IMR-90 (cell line): Measurements from ENCODE around the gene ZNF398. TPM values are rescaled to one million over a fixed set of nuclear protein-coding genes. Genes with fewer than 3 reads are reported as not detected.

Source experiments
- ATAC-seq: fragments of 200-7000 bp; cut with Tn5 transposase; 2 replicates; pipeline ENCODE4 v1.9.1; 2020; ENCODE audit warnings: low read depth, mild to moderate bottlenecking, moderate library complexity
- BruUV-seq: library from RNA; stranded (reverse); fragments of 400-500 nt; replicated peaks from 2 replicates; lab custom pipeline; 2021; lab: Mats Ljungman, UMichigan
- CTCF ChIA-PET: fragments of 300-600 bp; formaldehyde crosslinking; extraction: SDS; loops from one replicate; lab custom pipeline; 2021; ENCODE audit warnings: antibody characterized with exemption; lab: Yijun Ruan, JAX
- POLR2A ChIA-PET: fragments of 300-600 bp; sonication (Branson Sonifier 250); formaldehyde crosslinking; loops from one replicate; lab custom pipeline; 2022; ENCODE audit warnings: antibody characterized with exemption; ENCODE audit not compliant: unreplicated experiment; lab: Charles Lee
- DNase-seq: peaks from one replicate; pipeline ENCODE4 v3.0.0; 2013
- H2AFZ ChIP-seq: replicated peaks from 2 replicates; pipeline ENCODE3; 2013; ENCODE audit warnings: low read length, mild to moderate bottlenecking; ENCODE audit not compliant: poor library complexity
- H2AK5ac ChIP-seq: 2 replicates; pipeline ENCODE4 v1.6.1; 2013; ENCODE audit warnings: low read depth, low read length, inconsistent platforms
- H2AK9ac ChIP-seq: replicated peaks from 2 replicates; pipeline ENCODE3; 2013; ENCODE audit warnings: mild to moderate bottlenecking, low read depth, low read length, moderate library complexity; ENCODE audit not compliant: poor library complexity
- H2BK120ac ChIP-seq: 2 replicates; pipeline ENCODE4 v1.6.1; 2013; ENCODE audit warnings: low read depth, low read length, inconsistent platforms
- H2BK15ac ChIP-seq: 3 replicates; pipeline ENCODE4 v1.6.1; 2013; ENCODE audit warnings: low read depth, low read length, inconsistent platforms
- H2BK20ac ChIP-seq: 2 replicates; pipeline ENCODE4 v1.6.1; 2013; ENCODE audit warnings: low read depth, mild to moderate bottlenecking, inconsistent platforms, low read length, moderate library complexity
- H2BK5ac ChIP-seq: 2 replicates; pipeline ENCODE4 v1.6.1; 2013; ENCODE audit warnings: mild to moderate bottlenecking, low read depth, low read length, inconsistent platforms; ENCODE audit not compliant: poor library complexity, severe bottlenecking
- H3K14ac ChIP-seq: replicated peaks from 2 replicates; pipeline ENCODE4 v1.6.1; 2013; ENCODE audit warnings: low read depth, low read length, inconsistent platforms
- H3K18ac ChIP-seq: 2 replicates; pipeline ENCODE4 v1.6.1; 2013; ENCODE audit warnings: low read depth, low read length, control low read depth
- H3K23ac ChIP-seq: 2 replicates; pipeline ENCODE4 v1.6.1; 2013; ENCODE audit warnings: low read depth, low read length, inconsistent platforms
- H3K27ac ChIP-seq: 2 replicates; pipeline ENCODE4 v1.5.1; 2013; ENCODE audit warnings: mild to moderate bottlenecking, control low read depth, low read length; ENCODE audit not compliant: insufficient read depth
- H3K27me3 ChIP-seq: 2 replicates; pipeline ENCODE4 v1.6.1; 2013; ENCODE audit warnings: low read length; ENCODE audit not compliant: control insufficient read depth, insufficient read depth
- H3K36me3 ChIP-seq: 2 replicates; pipeline ENCODE4 v1.6.1; 2013; ENCODE audit warnings: low read length, mixed read lengths; ENCODE audit not compliant: control insufficient read depth, insufficient read depth
- H3K4ac ChIP-seq: 2 replicates; pipeline ENCODE4 v1.6.1; 2013; ENCODE audit warnings: low read depth, low read length, inconsistent platforms
- H3K4me1 ChIP-seq: 2 replicates; pipeline ENCODE4 v1.6.1; 2013; ENCODE audit warnings: low read length, mixed read lengths; ENCODE audit not compliant: control insufficient read depth, insufficient read depth
- H3K4me2 ChIP-seq: 2 replicates; pipeline ENCODE4 v1.6.1; 2013; ENCODE audit warnings: low read depth, mild to moderate bottlenecking, control low read depth, low read length, moderate library complexity
- H3K4me3 ChIP-seq: 2 replicates; pipeline ENCODE4 v1.5.1; 2013; ENCODE audit warnings: low read depth, mild to moderate bottlenecking, control low read depth, low read length, moderate library complexity; ENCODE audit not compliant: insufficient read depth
- H3K56ac ChIP-seq: 2 replicates; pipeline ENCODE4 v1.6.1; 2013; ENCODE audit warnings: low read length, inconsistent platforms; ENCODE audit not compliant: insufficient read depth; ENCODE audit errors: extremely low read depth
- H3K79me1 ChIP-seq, 2 experiments: 2 replicates each; pipeline ENCODE4 v1.6.1; 2013; ENCODE audit warnings: low read length in 2 of 2, inconsistent platforms in 1 of 2, low read depth in 1 of 2
- H3K9ac ChIP-seq: 2 replicates; pipeline ENCODE4 v1.6.1; 2013; ENCODE audit warnings: low read depth, low read length, control low read depth
- H3K9me1 ChIP-seq: 2 replicates; pipeline ENCODE4 v1.6.1; 2013; ENCODE audit warnings: low read length, inconsistent platforms; ENCODE audit not compliant: insufficient read depth
- H3K9me3 ChIP-seq: 2 replicates; pipeline ENCODE4 v1.6.1; 2013; ENCODE audit warnings: low read length; ENCODE audit not compliant: control insufficient read depth, insufficient read depth
- H4K20me1 ChIP-seq: 2 replicates; pipeline ENCODE4 v1.6.1; 2013; ENCODE audit warnings: low read length, inconsistent platforms; ENCODE audit not compliant: insufficient read depth
- H4K5ac ChIP-seq: 2 replicates; pipeline ENCODE4 v1.6.1; 2013; ENCODE audit warnings: mild to moderate bottlenecking, low read depth, low read length, control low read depth
- H4K8ac ChIP-seq, 2 experiments: 2 replicates each; pipeline ENCODE4 v1.6.1; 2013; ENCODE audit warnings: low read depth in 2 of 2, low read length in 2 of 2, control low read depth in 1 of 2, inconsistent platforms in 1 of 2
- H4K91ac ChIP-seq: 2 replicates; pipeline ENCODE4 v1.6.1; 2013; ENCODE audit warnings: low read depth, low read length, inconsistent platforms; ENCODE audit not compliant: insufficient read depth
- BHLHE40 ChIP-seq: fragments of 150-350 bp; IDR thresholded peaks from 2 replicates; pipeline ENCODE4 v1.6.1; 2016; ENCODE audit warnings: mild to moderate bottlenecking, low read depth, low read length
- FOS ChIP-seq: fragments of 150-350 bp; IDR thresholded peaks from 2 replicates; pipeline ENCODE4 v1.6.1; 2016; ENCODE audit warnings: low read depth, low read length
- RCOR1 ChIP-seq: IDR thresholded peaks from 2 replicates; pipeline ENCODE4 v1.6.1; 2012; ENCODE audit warnings: mild to moderate bottlenecking, low read length, improper control_type of control experiment; ENCODE audit not compliant: insufficient replicate concordance
- RFX5 ChIP-seq: IDR thresholded peaks from 2 replicates; pipeline ENCODE4 v1.8.0; 2012; ENCODE audit warnings: low read depth, mild to moderate bottlenecking, low read length, moderate library complexity
- WGBS, 2 experiments: methylation state at CpG; one replicate each; pipeline versions ENCODE4 v1.1.5 to v1.1.7; 2013; ENCODE audit warnings: missing lambda C conversion rate in 2 of 2; ENCODE audit not compliant: insufficient read length in 1 of 2; ENCODE audit errors: extremely low coverage in 2 of 2; 5-methylcytosine and 5-hydroxymethylcytosine counted together
- dilution Hi-C: fragments of 300-500 bp; cut with HindIII; formaldehyde crosslinking; loops from one replicate; pipeline ENCODE4 v1.14.3; 2018; ENCODE audit warnings: low sequenced_read_pairs; ENCODE audit not compliant: unreplicated experiment
- in situ Hi-C: fragments of 300-500 bp; cut with MboI; formaldehyde crosslinking; loops from 3 replicates; pipeline ENCODE4 v1.14.3; 2019; ENCODE audit warnings: low sequenced_read_pairs, inconsistent platforms, mixed read lengths
- intact Hi-C: fragments of 100-400 bp; cut with micrococcal nuclease; formaldehyde crosslinking; loops from 2 replicates; pipeline ENCODE4 v1.10.0; 2022
- polyA plus RNA-seq, 3 experiments: library from polyadenylated mRNA; depleted of rRNA; stranded (reverse); fragments of >200 nt; gene quantifications; 2 replicates each; pipeline ENCODE4 v1.2.3, GENCODE V29; 2012; ENCODE audit warnings: low replicate concordance in 1 of 3
- total RNA-seq: library from RNA; depleted of rRNA; stranded (reverse); fragments of >200 nt; gene quantifications from 2 replicates; pipeline ENCODE4 v1.2.3, GENCODE V29; 2012
- TF ChIP-seq, protein P1 (sequence below): fragments of 150-350 bp; IDR thresholded peaks from 2 replicates; pipeline ENCODE4 v1.6.1; 2016; ENCODE audit warnings: low read depth, mild to moderate bottlenecking, low read length, moderate library complexity, borderline replicate concordance
- TF ChIP-seq, protein P2 (sequence below): conservative IDR thresholded peaks from 2 replicates; pipeline ENCODE4 v1.5.1; 2012; ENCODE audit warnings: mild to moderate bottlenecking, low read depth, low read length, improper control_type of control experiment

ZNF398 gene
- total and polyA plus RNA-seq, 2 of the 4 experiments (the other 2 are of a cell fraction) = 5.7 to 7.9 TPM

DNA sequence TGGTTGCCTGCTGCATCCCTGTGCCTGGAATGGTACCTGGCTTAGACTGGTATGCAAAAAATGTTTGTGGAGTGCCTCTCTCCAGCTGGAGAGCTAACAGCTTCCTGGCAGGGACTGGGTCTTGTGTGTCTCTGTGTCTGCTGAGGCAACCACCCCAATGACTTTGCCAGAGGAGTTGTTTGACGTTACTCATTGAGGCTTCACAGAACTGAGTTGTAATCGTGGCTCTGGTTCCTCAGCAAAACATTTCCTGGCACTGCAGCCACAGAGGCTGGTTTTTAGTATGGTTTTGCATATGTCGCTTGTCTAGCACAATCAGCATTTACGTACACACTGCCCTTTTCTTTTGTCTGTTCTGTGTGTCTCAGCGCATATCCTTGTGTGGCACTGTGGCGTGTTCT is 55.6 kb downstream of the ZNF398 start (continued):
- TF ChIP-seq, protein P1, sequence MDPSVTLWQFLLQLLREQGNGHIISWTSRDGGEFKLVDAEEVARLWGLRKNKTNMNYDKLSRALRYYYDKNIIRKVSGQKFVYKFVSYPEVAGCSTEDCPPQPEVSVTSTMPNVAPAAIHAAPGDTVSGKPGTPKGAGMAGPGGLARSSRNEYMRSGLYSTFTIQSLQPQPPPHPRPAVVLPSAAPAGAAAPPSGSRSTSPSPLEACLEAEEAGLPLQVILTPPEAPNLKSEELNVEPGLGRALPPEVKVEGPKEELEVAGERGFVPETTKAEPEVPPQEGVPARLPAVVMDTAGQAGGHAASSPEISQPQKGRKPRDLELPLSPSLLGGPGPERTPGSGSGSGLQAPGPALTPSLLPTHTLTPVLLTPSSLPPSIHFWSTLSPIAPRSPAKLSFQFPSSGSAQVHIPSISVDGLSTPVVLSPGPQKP = no peak
- no peak for TF ChIP-seq FOS
- TF ChIP-seq RCOR1 = no peak

- Histone ChIP-seq H3K79me1 (peaks cover 33 to 56% of the 10 kb centered on the region in 2 experiments), H2BK15ac (no peak overlapping the region), H3K14ac (no peak overlapping the region), H3K4me2 (no peak overlapping the region), H3K56ac (no peak overlapping the region), H3K36me3 (peaks cover 71% of the 10 kb centered on the region), H2AFZ (no peak overlapping the region), H2BK20ac (no peak overlapping the region), H3K4me3 (no peak overlapping the region), H4K91ac (no peak overlapping the region), H4K8ac (no peak overlapping the region), H2AK9ac (no peak overlapping the region), H4K5ac (no peak overlapping the region), H2AK5ac (no peak overlapping the region), H3K4ac (no peak overlapping the region), H2BK5ac (no peak overlapping the region), H4K20me1 (peaks cover 12% of the 10 kb centered on the region), H3K27ac (no peak overlapping the region), H2BK120ac (no peak overlapping the region), H3K27me3 (no peaks in the 10 kb centered on the region), H3K23ac (no peak overlapping the region), H3K4me1 (no peaks in the 10 kb centered on the region), H3K9me1 (peaks cover 16% of the 10 kb centered on the region), H3K9ac (no peak overlapping the region), H3K9me3 (no peaks in the 10 kb centered on the region), H3K18ac (no peak overlapping the region)
- intact Hi-C loops (no loop called here), in situ Hi-C loops (no loop called here), dilution Hi-C loops (no loop called here)
- CTCF ChIA-PET = no interaction called here
- no peak for DNase-seq
- POLR2A ChIA-PET = no interaction called here
- WGBS, 2 experiments = 67% methylated on average over 8 of the region's 18 CpGs; no CpG with 5 or more reads in 1 of the 2 experiments
- ATAC-seq = no peak
- no TSS peak for BruUV-seq
- TF ChIP-seq RFX5 (no peak), BHLHE40 (no peak)
- TF ChIP-seq, protein P1 = no peak
- TF ChIP-seq, protein P2, sequence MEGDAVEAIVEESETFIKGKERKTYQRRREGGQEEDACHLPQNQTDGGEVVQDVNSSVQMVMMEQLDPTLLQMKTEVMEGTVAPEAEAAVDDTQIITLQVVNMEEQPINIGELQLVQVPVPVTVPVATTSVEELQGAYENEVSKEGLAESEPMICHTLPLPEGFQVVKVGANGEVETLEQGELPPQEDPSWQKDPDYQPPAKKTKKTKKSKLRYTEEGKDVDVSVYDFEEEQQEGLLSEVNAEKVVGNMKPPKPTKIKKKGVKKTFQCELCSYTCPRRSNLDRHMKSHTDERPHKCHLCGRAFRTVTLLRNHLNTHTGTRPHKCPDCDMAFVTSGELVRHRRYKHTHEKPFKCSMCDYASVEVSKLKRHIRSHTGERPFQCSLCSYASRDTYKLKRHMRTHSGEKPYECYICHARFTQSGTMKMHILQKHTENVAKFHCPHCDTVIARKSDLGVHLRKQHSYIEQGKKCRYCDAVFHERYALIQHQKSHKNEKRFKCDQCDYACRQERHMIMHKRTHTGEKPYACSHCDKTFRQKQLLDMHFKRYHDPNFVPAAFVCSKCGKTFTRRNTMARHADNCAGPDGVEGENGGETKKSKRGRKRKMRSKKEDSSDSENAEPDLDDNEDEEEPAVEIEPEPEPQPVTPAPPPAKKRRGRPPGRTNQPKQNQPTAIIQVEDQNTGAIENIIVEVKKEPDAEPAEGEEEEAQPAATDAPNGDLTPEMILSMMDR = no peak
Measured at GRCh38 chr7:149205690-149206381, 58.6 kb downstream of the ZNF398 start.
